ENCODE measurements around the gene PBX4. TPM values are rescaled to one million over a fixed set of nuclear protein-coding genes. Genes with fewer than 3 reads are reported as not detected.

PBX4 gene
- total and polyA plus RNA-seq, 10 of the 15 experiments (the other 5 are each of a cell fraction or from before 2014, with no cell fraction given): 0.18 to 17.3 (median 4.2) TPM

- ChIA-PET SMC1A (ENCODE audit: uncharacterized antibody, unreplicated experiment) (no interaction called here), POLR2A (interaction anchor here (0.6 kb wide), 1 partner anchor 445 kb away, joined by 3 read pairs; no protein-coding TSS in a partner anchor), RAD21 (ENCODE audit: unreplicated experiment) (no interaction called here), CTCF (no interaction called here)
- H3K27me3 ChIP-seq (replicated peaks in 1 of 2; ENCODE audit: control insufficient read depth in 2 of 2, insufficient read depth in 2 of 2, low read length in 1 of 2): no peaks in the 10 kb centered on the region
- TF ChIP-seq NR2C2 (IDR thresholded peaks at IDR 0.05; ENCODE audit: borderline replicate concordance, control insufficient read depth, insufficient read length, low read depth) (no peak), NR2F1 (conservative IDR thresholded peaks at IDR 0.05) (no peak), HDAC2 (IDR thresholded peaks at IDR 0.05) (no peak), SMC3 (IDR thresholded peaks at IDR 0.05; ENCODE audit: borderline replicate concordance, low read length) (no peak), CHD2 (IDR thresholded peaks at IDR 0.05; ENCODE audit: borderline replicate concordance, low read depth, low read length) (no peak), ZNF274 (IDR thresholded peaks at IDR 0.05; ENCODE audit: insufficient read depth, insufficient read length) (no peak), IRF4 (IDR thresholded peaks at IDR 0.05; ENCODE audit: low read depth, low read length) (no peak), BHLHE40 (IDR thresholded peaks at IDR 0.05; ENCODE audit: borderline replicate concordance in 1 of 2, low read depth in 2 of 2, low read length in 1 of 2) (no peak), TAF1 (IDR thresholded peaks at IDR 0.05; ENCODE audit: borderline replicate concordance, low read depth, low read length) (no peak), SMARCA5 (IDR thresholded peaks at IDR 0.05) (no peak), MYC (IDR thresholded peaks at IDR 0.05; ENCODE audit: insufficient read depth, insufficient read length, insufficient replicate concordance, low read length, severe bottlenecking) (no peak), IKZF2 (IDR thresholded peaks at IDR 0.05) (no peak), BCL3 (IDR thresholded peaks at IDR 0.05; ENCODE audit: borderline replicate concordance, insufficient read depth, low read depth, low read length, poor library complexity, severe bottlenecking) (no peak), RBBP5 (conservative IDR thresholded peaks at IDR 0.05) (no peak)
- TF ChIP-seq, protein P1, sequence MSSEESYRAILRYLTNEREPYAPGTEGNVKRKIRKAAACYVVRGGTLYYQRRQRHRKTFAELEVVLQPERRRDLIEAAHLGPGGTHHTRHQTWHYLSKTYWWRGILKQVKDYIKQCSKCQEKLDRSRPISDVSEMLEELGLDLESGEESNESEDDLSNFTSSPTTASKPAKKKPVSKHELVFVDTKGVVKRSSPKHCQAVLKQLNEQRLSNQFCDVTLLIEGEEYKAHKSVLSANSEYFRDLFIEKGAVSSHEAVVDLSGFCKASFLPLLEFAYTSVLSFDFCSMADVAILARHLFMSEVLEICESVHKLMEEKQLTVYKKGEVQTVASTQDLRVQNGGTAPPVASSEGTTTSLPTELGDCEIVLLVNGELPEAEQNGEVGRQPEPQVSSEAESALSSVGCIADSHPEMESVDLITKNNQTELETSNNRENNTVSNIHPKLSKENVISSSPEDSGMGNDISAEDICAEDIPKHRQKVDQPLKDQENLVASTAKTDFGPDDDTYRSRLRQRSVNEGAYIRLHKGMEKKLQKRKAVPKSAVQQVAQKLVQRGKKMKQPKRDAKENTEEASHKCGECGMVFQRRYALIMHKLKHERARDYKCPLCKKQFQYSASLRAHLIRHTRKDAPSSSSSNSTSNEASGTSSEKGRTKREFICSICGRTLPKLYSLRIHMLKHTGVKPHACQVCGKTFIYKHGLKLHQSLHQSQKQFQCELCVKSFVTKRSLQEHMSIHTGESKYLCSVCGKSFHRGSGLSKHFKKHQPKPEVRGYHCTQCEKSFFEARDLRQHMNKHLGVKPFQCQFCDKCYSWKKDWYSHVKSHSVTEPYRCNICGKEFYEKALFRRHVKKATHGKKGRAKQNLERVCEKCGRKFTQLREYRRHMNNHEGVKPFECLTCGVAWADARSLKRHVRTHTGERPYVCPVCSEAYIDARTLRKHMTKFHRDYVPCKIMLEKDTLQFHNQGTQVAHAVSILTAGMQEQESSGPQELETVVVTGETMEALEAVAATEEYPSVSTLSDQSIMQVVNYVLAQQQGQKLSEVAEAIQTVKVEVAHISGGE (CRISPR knock-in tag; IDR thresholded peaks at IDR 0.05): no peak
- TF ChIP-seq, protein P2, sequence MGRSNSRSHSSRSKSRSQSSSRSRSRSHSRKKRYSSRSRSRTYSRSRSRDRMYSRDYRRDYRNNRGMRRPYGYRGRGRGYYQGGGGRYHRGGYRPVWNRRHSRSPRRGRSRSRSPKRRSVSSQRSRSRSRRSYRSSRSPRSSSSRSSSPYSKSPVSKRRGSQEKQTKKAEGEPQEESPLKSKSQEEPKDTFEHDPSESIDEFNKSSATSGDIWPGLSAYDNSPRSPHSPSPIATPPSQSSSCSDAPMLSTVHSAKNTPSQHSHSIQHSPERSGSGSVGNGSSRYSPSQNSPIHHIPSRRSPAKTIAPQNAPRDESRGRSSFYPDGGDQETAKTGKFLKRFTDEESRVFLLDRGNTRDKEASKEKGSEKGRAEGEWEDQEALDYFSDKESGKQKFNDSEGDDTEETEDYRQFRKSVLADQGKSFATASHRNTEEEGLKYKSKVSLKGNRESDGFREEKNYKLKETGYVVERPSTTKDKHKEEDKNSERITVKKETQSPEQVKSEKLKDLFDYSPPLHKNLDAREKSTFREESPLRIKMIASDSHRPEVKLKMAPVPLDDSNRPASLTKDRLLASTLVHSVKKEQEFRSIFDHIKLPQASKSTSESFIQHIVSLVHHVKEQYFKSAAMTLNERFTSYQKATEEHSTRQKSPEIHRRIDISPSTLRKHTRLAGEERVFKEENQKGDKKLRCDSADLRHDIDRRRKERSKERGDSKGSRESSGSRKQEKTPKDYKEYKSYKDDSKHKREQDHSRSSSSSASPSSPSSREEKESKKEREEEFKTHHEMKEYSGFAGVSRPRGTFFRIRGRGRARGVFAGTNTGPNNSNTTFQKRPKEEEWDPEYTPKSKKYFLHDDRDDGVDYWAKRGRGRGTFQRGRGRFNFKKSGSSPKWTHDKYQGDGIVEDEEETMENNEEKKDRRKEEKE (IDR thresholded peaks at IDR 0.05): no peak
- 0 out of 2 replicates have a peak, but pooled peaks cover 5% of the 10 kb centered on the region for H3K4me1 ChIP-seq (ENCODE audit: control insufficient read depth, insufficient read depth, low read length)
- no peak overlapping the region for H3K4me3 ChIP-seq
- DNase-seq (ENCODE audit: low read depth, low spot score): no peak
- BruUV-seq (replicated peaks): no TSS peak
- H3K27ac ChIP-seq (ENCODE audit: control insufficient read depth, insufficient read depth): no peak overlapping the region
- H3K9me3 ChIP-seq (replicated peaks; ENCODE audit: control insufficient read depth, insufficient read depth, low read length): no peaks in the 10 kb centered on the region
- no peak for FAIRE-seq
- 97% methylated on average over 17 of the region's 17 CpGs for WGBS (ENCODE audit: insufficient coverage, insufficient replicate concordance, low lambda C conversion rate, missing lambda C conversion rate)
- peaks cover 24% of the 10 kb centered on the region for H3K79me2 ChIP-seq (ENCODE audit: control insufficient read depth, insufficient read depth, low read length)
- in situ Hi-C loops (cut with MboI): no loop called here
- intact Hi-C loops (cut with micrococcal nuclease; ENCODE audit: unreplicated experiment): no loop called here
- no peak for ATAC-seq
- no peak overlapping the region for H3K4me2 ChIP-seq (ENCODE audit: control insufficient read depth, insufficient read depth)
- H3K9ac ChIP-seq (ENCODE audit: control insufficient read depth, insufficient read depth, low read length): no peak overlapping the region
- no peaks in the 10 kb centered on the region for H4K20me1 ChIP-seq (ENCODE audit: control insufficient read depth, insufficient read depth)
- no peaks in the 10 kb centered on the region for H3K36me3 ChIP-seq (ENCODE audit: control insufficient read depth in 2 of 2, insufficient read depth in 2 of 2, low read length in 1 of 2)
- no peak overlapping the region for H2AFZ ChIP-seq (ENCODE audit: control insufficient read depth, low read depth, low read length)
These were observed 104.8 kb downstream of the PBX4 start for GRCh38 chr19:19513682-19514081.
